ENCODE results near the gene LCE1B. TPM values are rescaled to one million over a fixed set of nuclear protein-coding genes. Genes with fewer than 3 reads are reported as not detected.

LCE1B gene
- total and polyA plus RNA-seq, 4 donors, result not detected

GRCh38 chr1:152827173-152827572, 15.4 kb downstream of the LCE1B start, which contains the start of gene LCE1A (continued):
- no peak for TF ChIP-seq CTCF (IDR thresholded peaks at IDR 0.05; ENCODE audit: low read depth, low read length, missing input control)
- TF ChIP-seq REST (IDR thresholded peaks at IDR 0.05), result no peak
- TF ChIP-seq SP1 (IDR thresholded peaks at IDR 0.05), result no peak

- Histone ChIP-seq H3K9ac (ENCODE audit: low read depth in 1 of 2, low read length in 2 of 2) (no peak overlapping the region), H3K27ac (ENCODE audit: low read depth in 1 of 2, low read length in 2 of 2) (no peak overlapping the region), H3K9me3 (ENCODE audit: control insufficient read depth in 4 of 4, low read length in 3 of 4) (no peaks in the 10 kb centered on the region), H3K4me3 (ENCODE audit: low read depth in 1 of 3, low read length in 3 of 3) (no peak overlapping the region), H3K27me3 (ENCODE audit: control insufficient read depth in 4 of 4, insufficient read depth in 4 of 4, low read length in 3 of 4) (no peaks in the 10 kb centered on the region), H3K36me3 (ENCODE audit: control insufficient read depth in 4 of 4, insufficient read depth in 3 of 4, low read depth in 1 of 4, low read length in 3 of 4) (no peaks in the 10 kb centered on the region), H3K4me1 (ENCODE audit: control insufficient read depth in 4 of 4, insufficient read depth in 4 of 4, low read length in 3 of 4) (no peaks in the 10 kb centered on the region)
- no peak for DNase-seq (ENCODE audit: low spot score)
- 46% methylated on average over 2 of the region's 2 CpGs for WGBS
- no peak for TF ChIP-seq HNF4A (conservative IDR thresholded peaks at IDR 0.05)
- TF ChIP-seq GABPA (IDR thresholded peaks at IDR 0.05 in 1 of 2, conservative IDR thresholded peaks at IDR 0.05 in 1 of 2), result no peak
- TF ChIP-seq NR2F2 (IDR thresholded peaks at IDR 0.05), result no peak
These were observed 25.1 kb downstream of the LCE1B start for GRCh38 chr1:152836870-152837269.

- WGBS, result 79% methylated on average over 3 of the region's 3 CpGs
- TF ChIP-seq RAD21 (IDR thresholded peaks at IDR 0.05), result no peak
- TF ChIP-seq HNF4A (conservative IDR thresholded peaks at IDR 0.05), result no peak
- TF ChIP-seq RXRA (IDR thresholded peaks at IDR 0.05), result no peak
- no peak for TF ChIP-seq SP1 (IDR thresholded peaks at IDR 0.05)
- TF ChIP-seq JUND (IDR thresholded peaks at IDR 0.05), result no peak
- no peak for TF ChIP-seq FOXA1 (IDR thresholded peaks at IDR 0.05)
- TF ChIP-seq ATF3 (IDR thresholded peaks at IDR 0.05), result no peak
- no peak for TF ChIP-seq EGR1 (IDR thresholded peaks at IDR 0.05; ENCODE audit: low read depth in 2 of 2)
- no peak for TF ChIP-seq HNF4G (IDR thresholded peaks at IDR 0.05)
- TF ChIP-seq FOXA2 (IDR thresholded peaks at IDR 0.05), result no peak
- no peaks in the 10 kb centered on the region for H3K4me1 ChIP-seq (ENCODE audit: control insufficient read depth in 4 of 4, insufficient read depth in 4 of 4, low read length in 3 of 4)
- DNase-seq (ENCODE audit: low spot score), result no peak
- H3K27me3 ChIP-seq (ENCODE audit: control insufficient read depth in 4 of 4, insufficient read depth in 4 of 4, low read length in 3 of 4), result no peaks in the 10 kb centered on the region
- H3K9me3 ChIP-seq (ENCODE audit: control insufficient read depth in 4 of 4, low read length in 3 of 4), result no peaks in the 10 kb centered on the region
- no peaks in the 10 kb centered on the region for H3K36me3 ChIP-seq (ENCODE audit: control insufficient read depth in 4 of 4, insufficient read depth in 3 of 4, low read depth in 1 of 4, low read length in 3 of 4)
- H3K27ac ChIP-seq (ENCODE audit: low read depth in 1 of 2, low read length in 2 of 2), result no peak within 1 kb of the TSS
- no peak within 1 kb of the TSS for H3K4me3 ChIP-seq (ENCODE audit: low read depth in 1 of 3, low read length in 3 of 3)
- H3K9ac ChIP-seq (ENCODE audit: low read depth in 1 of 2, low read length in 2 of 2), result no peak within 1 kb of the TSS
These were observed 30.8 kb downstream of the LCE1B start, which contains the start of gene LCE6A for GRCh38 chr1:152842556-152842955. LCE6A (plus strand) TSS chr1:152842856; CDS start chr1:152843521, 665 bp downstream.
